ENCODE data around the gene RASEF.
"Not testable (repeated sequence)": the region's sequence is repeated elsewhere in the genome, so short reads cannot be mapped to it uniquely, and the experiment has no call there.

The RASEF gene

DNA sequence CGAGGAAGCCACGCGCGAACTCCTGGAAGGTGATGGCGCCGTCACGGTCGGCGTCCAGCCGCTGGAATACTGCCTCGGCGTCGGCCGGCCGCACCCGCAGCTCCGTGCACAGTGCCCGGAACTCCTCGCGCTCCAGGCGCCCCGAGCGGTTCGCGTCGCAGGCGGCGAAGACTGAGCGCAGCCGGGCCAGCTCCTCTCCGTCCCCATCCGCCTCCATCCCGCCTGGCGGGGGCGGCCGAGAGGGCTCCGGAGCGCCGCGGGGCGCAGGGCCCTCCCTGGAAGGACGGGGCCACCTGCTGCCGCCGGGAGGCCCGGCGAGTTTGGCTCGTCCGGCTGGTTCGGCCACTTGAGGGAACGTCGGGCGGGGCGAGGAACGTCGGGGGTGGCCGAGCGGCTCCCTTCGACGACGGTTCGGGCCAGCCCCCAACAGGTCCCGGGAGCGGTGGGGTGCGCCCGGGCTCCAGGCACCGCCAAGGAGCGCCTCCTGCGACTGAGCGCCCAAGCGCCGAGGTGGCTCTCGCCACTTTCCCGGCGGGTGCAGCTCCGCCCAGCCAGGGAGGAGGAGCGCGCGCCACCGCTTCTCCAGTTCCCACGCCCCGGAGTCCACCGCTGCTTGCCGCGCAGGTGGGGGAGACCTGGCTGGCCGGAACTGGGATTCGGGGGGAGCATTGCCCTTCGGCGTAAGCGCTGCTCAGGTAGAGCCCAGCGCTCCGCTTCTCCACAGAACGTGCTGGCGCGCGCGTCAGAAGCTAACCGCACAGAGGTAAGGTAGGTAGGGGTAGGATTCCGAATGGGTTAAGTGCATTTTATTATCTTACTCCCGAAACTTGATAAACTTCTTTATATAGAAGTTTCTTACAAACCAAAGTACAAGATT, at the start of gene RASEF:
RASEF (minus strand) TSS at position 492 of the 877 bp plus-strand sequence; CDS start at position 217, 275 bp downstream.
- DNase-seq (ENCODE audit: low spot score): peak; percentile 57

DNA sequence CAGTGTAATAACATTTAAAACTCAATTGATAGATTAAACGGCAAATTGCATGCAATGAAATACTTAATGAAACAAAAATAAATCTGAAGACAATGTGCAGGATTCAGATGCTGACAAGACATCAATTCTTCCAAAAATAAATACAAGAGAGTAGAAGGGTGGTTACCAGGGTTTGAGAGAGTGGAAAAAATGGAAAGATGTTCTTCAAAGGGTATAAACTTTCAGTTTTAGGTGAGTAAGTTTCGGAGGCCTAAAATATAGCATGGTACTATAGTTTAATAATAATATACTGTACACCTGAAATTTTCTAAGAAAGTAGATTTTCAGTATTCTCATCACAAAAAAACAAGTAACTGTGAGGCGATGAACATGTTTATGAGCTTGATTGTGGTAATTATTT, 48.2 kb upstream of the RASEF start:
- no peak for DNase-seq (ENCODE audit: low spot score)

DNA sequence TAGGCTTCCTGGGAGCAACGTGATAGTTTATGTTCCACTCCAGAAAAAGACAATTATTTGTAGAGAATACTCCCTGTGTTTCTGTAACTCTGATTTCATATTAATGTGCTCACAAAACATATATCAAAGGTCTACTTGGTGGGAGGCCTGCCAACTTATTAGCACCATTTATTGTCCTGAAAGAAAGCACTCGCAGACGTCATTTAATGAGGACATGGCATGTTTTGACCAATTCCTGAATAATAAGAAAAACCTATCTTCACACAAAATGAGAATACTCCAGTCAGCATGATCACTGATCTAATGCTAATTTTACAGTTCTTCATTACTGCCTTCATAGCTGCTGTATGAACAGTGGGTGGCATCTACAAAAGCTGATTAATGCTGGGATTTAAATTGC, 46.4 kb upstream of the RASEF start:
- no peak for DNase-seq (ENCODE audit: low spot score)

DNA sequence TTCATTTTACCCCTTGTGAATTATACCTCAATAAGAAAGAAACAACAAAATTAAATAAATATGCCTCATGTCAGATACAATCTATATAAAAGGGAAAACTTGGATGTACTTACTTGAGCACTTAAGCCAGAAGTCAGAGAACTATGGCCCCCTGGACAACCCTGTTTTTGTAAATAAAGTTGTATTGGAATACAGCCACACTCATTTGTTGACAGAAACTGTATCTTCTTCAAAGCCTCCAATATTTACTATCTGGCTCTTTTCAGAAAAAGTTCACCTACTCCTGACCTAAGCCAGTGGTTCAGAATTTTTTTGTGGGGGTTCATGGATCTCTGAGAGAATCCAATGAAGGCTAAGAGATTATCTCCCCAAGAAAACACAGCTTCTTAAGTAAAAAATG, 45.3 kb upstream of the RASEF start:
- no peak for DNase-seq (ENCODE audit: low spot score)

DNA sequence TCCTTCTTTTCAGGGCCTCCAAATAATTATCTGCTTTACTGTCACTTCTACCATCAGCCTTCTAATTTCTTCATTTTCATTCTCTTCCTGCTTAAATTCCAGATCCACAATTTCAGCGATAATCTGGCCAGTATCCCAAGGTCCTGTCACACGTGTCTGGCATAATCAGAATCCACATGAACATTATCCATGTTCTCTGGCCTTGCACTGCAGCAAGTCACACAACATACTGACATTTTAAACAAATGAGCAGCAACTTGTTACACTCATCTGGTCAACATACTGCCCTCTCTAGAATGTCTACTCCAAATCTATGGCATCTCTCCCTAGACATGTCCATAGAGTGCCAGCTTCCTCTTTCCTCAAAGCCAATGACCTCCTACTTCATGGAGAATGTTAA, 43.8 kb upstream of the RASEF start:
- no peak for DNase-seq (ENCODE audit: low spot score)

DNA sequence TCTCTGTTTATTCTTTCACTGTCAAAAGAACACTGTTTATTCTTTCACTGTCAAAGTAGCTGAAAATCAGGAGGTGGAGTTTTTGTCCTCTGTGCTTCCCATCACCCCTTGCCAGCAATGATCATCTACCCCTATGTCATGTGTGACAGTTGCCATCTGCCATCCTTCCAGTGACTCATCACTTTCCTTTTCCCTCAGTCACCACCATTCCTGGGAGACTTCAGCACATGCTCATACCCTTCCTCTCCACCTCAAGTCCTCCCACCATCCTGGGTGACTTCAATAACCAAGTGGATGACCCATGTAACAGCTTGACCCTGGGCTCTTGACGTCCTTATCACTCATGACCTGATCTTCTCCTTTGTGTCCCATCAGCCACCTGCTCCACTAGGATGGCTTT, 43.3 kb upstream of the RASEF start:
- DNase-seq (ENCODE audit: low spot score): no peak

DNA sequence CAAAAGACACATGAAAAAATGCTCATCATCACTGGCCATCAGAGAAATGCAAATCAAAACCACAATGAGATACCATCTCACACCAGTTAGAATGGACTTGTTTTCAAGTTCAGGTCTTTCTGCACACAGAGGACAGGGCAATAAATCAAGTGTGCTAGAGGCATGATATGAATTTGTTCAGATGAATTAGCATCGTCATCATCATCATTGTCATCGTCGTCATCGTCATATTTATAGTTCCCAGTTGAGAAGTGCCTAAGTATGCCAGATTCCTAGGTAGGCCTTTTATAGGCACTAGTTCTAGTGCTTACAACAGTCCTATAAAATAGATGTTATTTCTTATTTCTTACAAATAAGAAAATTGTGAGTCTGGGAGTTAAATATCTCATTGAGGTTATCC, 34.7 kb upstream of the RASEF start:
- no peak for DNase-seq (ENCODE audit: low spot score)

DNA sequence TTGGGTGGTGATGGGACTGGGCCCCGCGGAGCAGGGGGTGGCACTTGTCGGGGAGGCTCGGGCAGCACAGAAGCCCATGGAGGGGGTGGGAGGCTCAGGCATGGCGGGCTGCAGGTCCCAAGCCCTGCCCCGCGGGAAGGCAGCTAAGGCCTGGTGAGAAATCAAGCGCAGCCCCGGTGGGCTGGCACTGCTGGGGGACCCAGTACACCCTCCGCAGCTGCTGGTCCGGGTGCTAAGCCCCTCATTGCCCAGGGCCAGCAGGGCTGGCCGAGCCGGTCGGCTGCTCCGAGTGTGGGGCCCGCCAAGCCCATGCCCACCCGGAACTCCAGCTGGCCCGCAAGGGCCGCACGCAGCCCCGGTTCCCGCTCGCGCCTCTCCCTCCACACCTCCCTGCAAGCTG, 30.4 kb upstream of the RASEF start:
- not testable (repeated sequence) for DNase-seq (ENCODE audit: low spot score)

DNA sequence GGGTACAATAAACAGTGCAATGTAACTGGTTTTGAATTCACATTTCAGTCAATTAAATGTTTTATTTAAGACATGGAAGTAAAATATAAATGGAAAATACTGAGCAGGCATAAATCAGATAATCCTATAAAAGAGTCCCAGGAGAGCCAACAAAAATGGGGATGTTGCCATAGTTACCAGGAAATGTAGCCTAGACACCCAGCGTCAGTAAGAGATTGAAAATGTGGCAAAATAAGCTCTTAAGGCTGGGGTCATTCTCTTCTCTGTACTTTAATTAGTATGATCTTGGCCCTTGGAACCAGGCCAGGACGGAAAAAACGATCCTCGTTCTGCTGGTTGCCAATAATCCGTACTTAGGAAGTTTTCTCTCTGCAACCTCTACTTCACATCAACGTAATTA, 18.9 kb upstream of the RASEF start:
- DNase-seq (ENCODE audit: low spot score): no peak

DNA sequence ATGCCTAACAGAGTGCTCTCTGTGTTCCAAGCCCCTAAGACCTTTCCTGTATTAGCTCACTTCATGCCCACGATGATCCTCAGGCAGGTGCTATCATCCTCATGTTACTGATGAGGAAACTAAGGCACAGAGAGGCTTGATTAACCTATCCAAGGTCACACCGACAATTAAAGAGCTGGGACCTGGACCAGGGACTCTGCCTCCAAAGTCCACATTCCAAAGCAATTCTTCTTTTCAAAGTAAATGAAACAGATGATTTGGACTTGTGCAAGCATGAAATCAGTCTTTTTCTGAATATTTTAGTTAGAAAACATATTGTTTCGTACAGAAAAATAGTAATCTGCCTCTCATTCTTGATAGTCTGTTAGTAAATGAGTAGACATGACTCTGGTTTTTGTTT, 18.1 kb upstream of the RASEF start:
- no peak for DNase-seq (ENCODE audit: low spot score)

DNA sequence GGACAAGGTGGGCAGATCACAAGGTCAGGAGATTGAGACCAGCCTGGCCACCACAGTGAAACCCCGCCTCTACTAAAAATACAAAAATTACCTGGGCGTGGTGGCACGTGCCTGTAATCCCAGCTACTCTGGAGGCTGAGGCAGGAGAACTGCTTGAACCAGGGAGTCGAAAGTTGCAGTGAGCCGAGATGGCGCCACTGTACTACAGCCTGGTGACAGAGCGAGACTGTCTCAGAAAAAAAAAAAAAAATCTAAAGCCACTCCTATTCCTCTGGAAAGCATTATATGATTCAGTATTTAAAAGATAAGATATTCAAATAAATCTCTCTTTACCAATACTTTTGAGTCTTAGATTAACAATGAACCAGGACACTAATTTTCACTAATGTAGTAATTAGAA, 13.0 kb upstream of the RASEF start:
- DNase-seq (ENCODE audit: low spot score): not testable (repeated sequence)

DNA sequence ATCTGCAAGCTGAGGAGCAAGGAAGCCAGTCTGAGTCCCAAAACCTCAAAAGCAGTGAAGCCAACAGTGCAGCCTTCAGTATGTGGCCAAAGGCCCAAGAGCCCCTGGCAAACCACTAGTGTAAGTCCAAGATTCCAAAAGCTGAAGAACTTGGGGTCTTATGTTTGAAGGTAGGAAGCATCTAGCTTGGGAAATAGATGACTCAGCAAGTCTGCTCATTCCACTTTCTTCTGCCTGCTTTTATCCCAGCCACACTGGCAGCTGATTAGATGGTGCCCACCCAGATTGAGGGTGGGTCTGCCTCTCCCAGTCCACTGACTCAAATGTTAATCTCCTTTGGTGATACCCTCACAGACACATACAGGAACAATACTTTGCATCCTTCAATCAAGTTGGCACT, 9.6 kb upstream of the RASEF start:
- DNase-seq (ENCODE audit: low spot score): not testable (repeated sequence)

DNA sequence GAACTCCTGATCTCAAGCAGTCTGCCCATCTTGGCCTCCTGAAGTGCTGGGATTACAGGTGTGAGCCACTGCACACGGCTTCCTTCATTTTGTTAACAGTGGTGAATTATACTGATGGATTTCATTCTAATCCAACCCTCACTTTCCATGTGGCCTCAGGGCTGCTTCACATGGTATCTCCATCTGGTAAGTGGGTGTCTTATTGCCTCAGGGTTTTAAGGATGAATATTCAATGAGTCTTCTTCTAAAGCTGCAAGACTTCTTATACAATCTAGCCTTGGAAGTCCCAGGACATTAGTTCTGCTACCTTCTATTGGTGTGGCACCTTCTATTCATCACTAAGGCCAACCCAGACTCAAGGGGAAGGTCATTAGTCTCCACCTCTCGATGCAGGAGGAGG, 8.7 kb upstream of the RASEF start:
- DNase-seq (ENCODE audit: low spot score): no peak

DNA sequence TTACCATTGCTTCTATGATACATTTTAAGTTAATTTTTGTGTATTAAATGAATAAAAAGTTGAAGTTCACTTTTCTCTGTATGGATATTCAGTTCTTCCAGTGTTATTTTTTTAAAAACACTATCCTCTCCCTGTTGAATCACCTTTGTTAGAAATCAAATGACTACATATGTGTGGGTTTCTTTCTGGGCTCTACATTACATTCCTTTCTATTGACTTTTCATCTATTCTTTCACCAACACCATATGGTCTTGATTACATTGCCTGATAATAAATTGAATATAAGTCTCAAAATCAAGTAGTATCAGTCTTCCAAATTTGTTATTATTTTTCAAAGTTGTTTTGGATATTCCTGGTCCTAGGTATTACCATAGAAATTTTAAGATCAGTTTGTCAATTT, 7.3 kb upstream of the RASEF start:
- peak; percentile 71 for DNase-seq (ENCODE audit: low spot score)

DNA sequence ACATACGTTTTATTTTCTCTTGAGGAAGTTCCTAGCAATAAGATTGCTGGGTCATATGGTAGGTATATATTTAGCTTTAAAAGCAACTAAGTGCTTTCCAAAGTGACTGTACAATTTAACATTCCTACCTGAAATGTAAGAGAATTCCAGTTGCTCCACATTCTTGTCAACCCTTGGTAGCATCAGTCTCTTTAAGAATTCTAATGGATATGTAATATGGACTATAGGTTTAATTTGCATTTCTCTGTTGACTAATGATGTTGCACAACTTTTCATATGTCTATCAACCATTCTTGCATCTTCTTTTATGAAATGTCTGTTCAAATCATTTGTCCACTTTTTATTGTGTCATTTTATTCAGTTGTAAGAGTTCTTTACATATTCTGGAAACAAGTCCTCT, 6.7 kb upstream of the RASEF start:
- DNase-seq (ENCODE audit: low spot score): no peak

DNA sequence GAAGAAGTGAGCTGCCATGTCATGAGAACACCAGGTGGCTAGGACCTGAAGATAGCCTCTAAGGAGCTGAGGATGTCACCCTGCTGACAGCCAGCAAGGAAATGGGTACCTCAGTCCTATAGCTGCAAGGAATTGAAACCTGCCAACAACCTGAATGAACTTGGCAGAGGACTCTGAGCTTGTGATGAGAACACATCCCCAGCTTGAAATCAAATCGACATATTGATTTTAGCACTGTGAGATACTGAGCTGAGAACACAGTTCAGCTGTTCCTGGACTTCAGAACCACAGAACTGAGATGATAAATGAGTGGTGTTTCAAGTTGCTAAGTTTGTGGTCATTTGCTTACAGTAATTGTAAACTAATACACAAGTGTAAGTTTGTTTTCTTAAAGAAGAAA, 5.5 kb upstream of the RASEF start:
- DNase-seq (ENCODE audit: low spot score): no peak

DNA sequence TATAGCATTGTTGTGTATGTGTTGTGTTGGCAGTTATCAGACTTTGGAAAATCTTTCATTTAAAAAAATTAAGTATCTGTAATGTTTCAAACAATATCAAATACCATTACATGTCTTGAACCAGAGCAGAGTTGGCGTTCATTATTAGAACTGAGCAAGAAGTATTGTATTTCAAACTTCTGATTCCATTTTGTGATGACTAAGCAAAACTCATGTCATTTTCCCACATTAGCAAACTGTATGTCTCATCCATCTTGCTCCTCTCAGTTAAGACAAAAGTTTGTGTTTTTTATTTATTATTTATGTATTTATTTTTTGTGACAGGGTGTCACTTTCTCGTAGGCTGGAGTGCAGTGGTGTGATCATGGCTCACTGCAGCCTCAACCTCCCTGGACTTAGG, 4.6 kb upstream of the RASEF start:
- no peak for DNase-seq (ENCODE audit: low spot score)

DNA sequence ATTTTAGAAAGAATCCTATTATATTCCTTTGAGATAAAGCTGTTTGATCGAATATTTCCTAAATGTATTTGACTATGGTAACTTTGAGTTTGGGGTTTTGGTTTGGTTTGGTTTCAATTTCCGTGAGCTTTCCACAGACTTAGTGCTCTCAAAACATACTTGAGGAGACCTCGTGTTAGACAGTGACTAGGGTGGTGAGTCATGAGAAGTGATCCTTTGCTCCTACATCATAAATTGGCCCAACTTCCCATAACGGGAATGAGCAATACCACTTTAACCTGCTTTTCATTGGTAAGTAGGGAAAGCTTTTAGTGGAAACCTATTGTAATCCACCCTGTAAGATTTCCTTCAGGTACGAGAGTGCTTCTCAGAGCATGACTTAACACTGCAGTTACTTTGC, 3.8 kb upstream of the RASEF start:
- peak; percentile 87 for DNase-seq (ENCODE audit: low spot score)

DNA sequence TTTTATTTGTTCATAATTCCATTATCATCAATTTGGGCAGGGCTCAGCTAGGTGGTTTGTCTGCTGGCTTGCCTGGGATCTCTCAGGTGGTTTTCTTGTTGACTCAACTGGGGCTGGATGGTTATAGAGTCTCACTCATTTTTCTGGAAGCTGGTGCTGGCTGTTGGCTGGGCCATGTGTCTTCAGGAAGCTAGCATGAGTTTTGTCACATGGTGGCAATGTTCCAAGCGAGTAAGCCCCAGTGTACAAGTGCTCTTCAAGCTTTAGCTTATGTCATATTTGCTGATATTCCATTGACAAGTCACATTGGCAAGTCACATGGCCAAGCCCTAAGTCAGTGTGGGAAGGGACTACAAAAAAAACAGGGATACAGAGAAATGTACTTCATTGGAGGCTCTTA, 2.3 kb upstream of the RASEF start:
- no peak for DNase-seq (ENCODE audit: low spot score)

DNA sequence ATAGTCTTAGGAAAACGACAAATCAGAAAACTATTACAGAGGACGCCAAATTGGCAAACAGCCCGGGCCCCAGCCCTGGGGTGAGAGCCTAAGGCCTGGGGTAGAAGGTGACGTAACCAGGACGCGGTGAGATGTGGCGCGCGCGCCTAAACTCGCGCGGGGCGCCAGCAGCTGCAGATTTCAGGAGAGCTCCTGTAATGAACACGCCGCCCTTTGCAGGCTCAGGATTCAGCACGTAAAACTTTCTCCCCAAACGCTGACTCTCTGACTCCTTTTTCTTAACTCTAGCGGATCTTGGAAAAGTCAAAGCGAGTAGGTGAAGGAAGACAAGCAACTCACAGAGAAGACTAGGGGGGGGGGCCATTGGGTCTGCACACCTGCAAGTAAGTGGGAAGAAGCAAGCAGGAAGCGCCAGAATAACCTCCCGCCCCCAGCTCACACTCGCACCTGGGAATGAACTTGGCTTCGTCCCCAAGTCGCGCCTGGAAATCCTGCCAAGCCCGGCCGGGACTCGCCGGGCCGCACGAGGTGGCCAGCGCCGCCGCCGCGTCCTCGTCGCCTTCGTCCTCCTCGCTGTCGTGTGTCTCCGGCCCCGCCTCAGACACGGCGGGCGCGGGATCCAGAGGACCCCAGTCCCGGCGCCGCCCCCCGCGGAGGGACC, 822 bp downstream of the RASEF start:
- DNase-seq (ENCODE audit: low spot score): peak; percentile 34

DNA sequence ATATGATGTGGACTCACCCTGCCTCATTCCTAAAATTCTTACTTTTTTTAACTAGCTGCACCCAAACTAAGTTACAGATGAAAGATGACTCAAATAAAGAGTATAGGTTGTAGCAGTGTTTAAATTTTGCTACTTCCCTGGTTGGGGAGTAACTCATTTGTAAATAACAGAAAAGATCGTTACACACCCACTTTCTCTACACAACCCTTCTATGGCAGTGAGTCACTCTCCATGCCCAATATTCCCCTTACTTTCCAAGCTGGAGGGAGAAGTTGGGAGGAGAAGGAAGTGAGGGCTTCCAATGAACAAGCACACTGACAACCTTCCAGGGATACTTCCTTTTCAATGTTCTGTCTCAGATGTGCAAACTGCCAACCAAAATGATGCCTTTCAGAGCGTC, 1.9 kb downstream of the RASEF start:
- no peak for DNase-seq (ENCODE audit: low spot score)

DNA sequence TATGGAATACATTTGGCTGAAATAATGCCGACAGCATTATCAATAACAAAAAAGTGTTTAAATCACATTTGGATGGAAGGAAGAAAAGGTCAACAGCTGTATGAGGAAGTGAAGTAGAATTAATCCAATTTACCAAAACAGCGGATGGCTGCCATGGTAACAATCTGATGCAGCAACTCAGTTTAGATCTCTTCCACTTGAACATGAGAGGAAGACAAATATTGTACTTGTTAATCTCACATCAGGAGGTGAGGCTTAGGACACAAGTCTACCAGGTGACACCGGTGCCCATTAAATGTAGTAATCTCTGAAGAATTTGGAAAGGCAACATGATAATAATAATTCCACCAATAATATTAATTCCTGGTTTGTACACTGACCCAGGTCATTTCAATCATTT, 2.4 kb downstream of the RASEF start:
- DNase-seq (ENCODE audit: low spot score): no peak

DNA sequence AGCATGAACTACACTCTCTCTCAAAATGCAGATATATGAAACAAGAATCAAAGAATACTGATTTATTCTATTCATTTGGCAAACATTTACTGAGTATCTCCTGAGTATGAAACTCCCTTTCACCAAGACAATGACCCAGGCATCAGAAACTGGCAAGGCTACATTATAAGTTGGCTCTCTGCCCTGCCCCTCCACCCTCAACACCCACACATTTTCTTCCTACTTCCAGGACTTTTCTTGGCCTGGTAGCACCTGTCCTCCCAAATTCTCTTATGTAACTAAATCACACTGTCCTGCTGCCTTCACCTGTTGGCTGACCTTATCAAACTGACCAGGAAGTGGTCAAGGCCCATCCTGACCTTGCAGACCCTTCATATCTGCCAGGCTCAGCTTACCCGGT, 3.5 kb downstream of the RASEF start:
- no peak for DNase-seq (ENCODE audit: low spot score)

DNA sequence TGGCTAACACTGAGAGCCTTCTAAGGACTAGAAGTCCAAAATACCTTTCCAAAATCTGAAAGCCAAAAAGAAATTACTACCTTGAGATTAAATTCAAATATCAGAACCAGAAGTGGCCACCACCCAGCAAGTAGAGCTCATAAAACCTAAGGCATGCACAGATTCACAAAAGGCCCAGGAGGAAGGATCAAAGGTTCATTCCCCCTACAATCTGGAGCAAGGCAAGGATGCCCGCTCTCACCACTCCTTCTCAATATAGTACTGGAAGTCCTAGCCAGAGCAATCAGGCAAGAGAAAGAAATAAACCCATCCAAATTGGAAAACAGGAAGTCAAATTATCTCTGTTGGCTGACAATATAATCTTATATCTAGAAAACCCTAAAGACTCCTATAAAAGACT, 6.0 kb downstream of the RASEF start:
- DNase-seq (ENCODE audit: low spot score): no peak

Data from GM03348 (cell line).